ENCODE data around the gene RTL10.

DNA sequence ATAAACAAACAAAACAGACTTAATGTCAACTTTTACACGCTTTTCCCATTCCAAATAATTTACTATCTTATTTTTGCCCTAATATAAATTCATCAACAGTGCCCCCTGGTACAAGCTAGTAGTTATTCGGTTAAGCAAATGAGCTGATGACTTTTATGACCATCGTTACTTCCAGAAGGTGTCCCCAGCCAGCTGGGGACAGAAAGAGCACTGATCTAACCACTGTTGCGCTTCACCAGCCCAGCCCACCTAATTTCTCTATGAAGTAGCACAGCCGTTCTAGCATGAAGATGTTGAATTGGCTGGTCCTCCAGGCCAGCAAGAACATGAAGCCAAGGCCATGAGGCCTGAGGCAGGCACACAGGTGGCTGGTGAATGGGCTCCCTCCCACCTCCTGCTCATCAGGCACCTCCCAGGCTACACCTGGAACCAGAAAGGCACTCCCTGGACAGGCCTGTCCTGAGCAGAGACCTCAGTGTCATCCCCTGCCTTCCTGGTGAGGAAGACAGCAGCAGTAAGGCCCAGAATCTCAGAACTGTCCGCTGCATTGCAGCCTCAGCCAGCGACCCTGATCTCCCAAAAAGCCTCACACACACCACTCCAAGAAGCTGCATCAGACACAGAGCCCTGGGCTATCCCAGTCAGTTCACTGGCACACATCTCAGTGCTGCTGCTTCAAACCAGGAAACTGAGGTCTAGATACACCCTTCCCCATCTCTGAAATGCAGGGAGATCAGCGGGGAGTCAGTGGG is 12.9 kb downstream of the RTL10 start:
- TF ChIP-seq, protein P1, sequence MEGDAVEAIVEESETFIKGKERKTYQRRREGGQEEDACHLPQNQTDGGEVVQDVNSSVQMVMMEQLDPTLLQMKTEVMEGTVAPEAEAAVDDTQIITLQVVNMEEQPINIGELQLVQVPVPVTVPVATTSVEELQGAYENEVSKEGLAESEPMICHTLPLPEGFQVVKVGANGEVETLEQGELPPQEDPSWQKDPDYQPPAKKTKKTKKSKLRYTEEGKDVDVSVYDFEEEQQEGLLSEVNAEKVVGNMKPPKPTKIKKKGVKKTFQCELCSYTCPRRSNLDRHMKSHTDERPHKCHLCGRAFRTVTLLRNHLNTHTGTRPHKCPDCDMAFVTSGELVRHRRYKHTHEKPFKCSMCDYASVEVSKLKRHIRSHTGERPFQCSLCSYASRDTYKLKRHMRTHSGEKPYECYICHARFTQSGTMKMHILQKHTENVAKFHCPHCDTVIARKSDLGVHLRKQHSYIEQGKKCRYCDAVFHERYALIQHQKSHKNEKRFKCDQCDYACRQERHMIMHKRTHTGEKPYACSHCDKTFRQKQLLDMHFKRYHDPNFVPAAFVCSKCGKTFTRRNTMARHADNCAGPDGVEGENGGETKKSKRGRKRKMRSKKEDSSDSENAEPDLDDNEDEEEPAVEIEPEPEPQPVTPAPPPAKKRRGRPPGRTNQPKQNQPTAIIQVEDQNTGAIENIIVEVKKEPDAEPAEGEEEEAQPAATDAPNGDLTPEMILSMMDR (IDR thresholded peaks at IDR 0.05 in 2 of 3, conservative IDR thresholded peaks at IDR 0.05 in 1 of 3; ENCODE audit: control insufficient read depth in 2 of 3, extremely low read depth in 1 of 3, insufficient read depth in 1 of 3, low read depth in 3 of 3, low read length in 3 of 3) = no peak
- no peak for TF ChIP-seq MTA2 (IDR thresholded peaks at IDR 0.05; ENCODE audit: low read depth)
- TF ChIP-seq TCF12 (IDR thresholded peaks at IDR 0.05; ENCODE audit: low read depth, low read length) = no peak
- no peak for TF ChIP-seq RFX5 (IDR thresholded peaks at IDR 0.05; ENCODE audit: low read depth, low read length)
- no peak for TF ChIP-seq POLR2A (IDR thresholded peaks at IDR 0.05; ENCODE audit: low read depth, low read length)
- TF ChIP-seq SRF (IDR thresholded peaks at IDR 0.05; ENCODE audit: low read depth in 2 of 2, low read length in 2 of 2) = no peak
- no peak for TF ChIP-seq TBL1XR1 (IDR thresholded peaks at IDR 0.05; ENCODE audit: low read depth, low read length)
- no peak for TF ChIP-seq CBX3 (IDR thresholded peaks at IDR 0.05; ENCODE audit: borderline replicate concordance, low read depth)
- TF ChIP-seq KDM1A (IDR thresholded peaks at IDR 0.05; ENCODE audit: borderline replicate concordance) = no peak
- no peak for TF ChIP-seq POLR2AphosphoS5 (IDR thresholded peaks at IDR 0.05; ENCODE audit: low read length)
- no peak for TF ChIP-seq SIN3A (IDR thresholded peaks at IDR 0.05; ENCODE audit: low read depth, low read length)
